ENCODE measurements around the gene WNT9A. TPM values are rescaled to one million over a fixed set of nuclear protein-coding genes. Genes with fewer than 3 reads are reported as not detected.
"Not testable (repeated sequence)": the region's sequence is repeated elsewhere in the genome, so short reads cannot be mapped to it uniquely, and the experiment has no call there.

WNT9A gene
- total RNA-seq, 2 experiments from 2014 or later, result 0.07 to 0.12 TPM

GRCh38 chr1:227970076-227970995 lies 22.6 kb upstream of the WNT9A start:
- H3K27ac Mint-ChIP-seq, POLR2A ChIA-PET, H3K27me3 Mint-ChIP-seq: not testable (repeated sequence)

GRCh38 chr1:227967815-227968214 lies 20.1 kb upstream of the WNT9A start:
- intact Hi-C loops (cut with micrococcal nuclease); POLR2A ChIA-PET; H3K36me3 Mint-ChIP-seq; H3K9me3 Mint-ChIP-seq; H3K27ac Mint-ChIP-seq; H3K4me1 Mint-ChIP-seq (ENCODE audit: low read depth); CTCF ChIA-PET; DNase-seq; H3K27me3 Mint-ChIP-seq; H3K4me3 Mint-ChIP-seq: not testable (repeated sequence)

More at GRCh38 chr1:227970076-227970995, 22.6 kb upstream of the WNT9A start:
- H3K9me3 Mint-ChIP-seq; H3K4me1 Mint-ChIP-seq (ENCODE audit: low read depth); DNase-seq; H3K4me3 Mint-ChIP-seq; CTCF ChIA-PET; intact Hi-C loops (cut with micrococcal nuclease); H3K36me3 Mint-ChIP-seq: not testable (repeated sequence)

GRCh38 chr1:227966733-227967132 lies 19.0 kb upstream of the WNT9A start:
- H3K27me3 Mint-ChIP-seq; CTCF ChIA-PET; H3K4me3 Mint-ChIP-seq; H3K36me3 Mint-ChIP-seq; H3K4me1 Mint-ChIP-seq (ENCODE audit: low read depth); H3K9me3 Mint-ChIP-seq; intact Hi-C loops (cut with micrococcal nuclease); POLR2A ChIA-PET; H3K27ac Mint-ChIP-seq; DNase-seq: not testable (repeated sequence)

- CTCF ChIA-PET, result interaction anchor here (0.6 to 1.1 kb wide), 3 partner anchors 9 to 668 kb away, joined by 3 to 5 read pairs (median 3); no protein-coding TSS in a partner anchor
- H3K4me3 Mint-ChIP-seq, result no peak overlapping the region
- intact Hi-C loops (cut with micrococcal nuclease), result no loop called here
- no peak overlapping the region for H3K27ac Mint-ChIP-seq
- H3K4me1 Mint-ChIP-seq (ENCODE audit: low read depth), result no peaks in the 10 kb centered on the region
- no peaks in the 10 kb centered on the region for H3K36me3 Mint-ChIP-seq
- POLR2A ChIA-PET, result interaction anchor here (0.6 kb wide), 1 partner anchor 430 kb away, joined by 3 read pairs; no protein-coding TSS in a partner anchor
- no peak for DNase-seq
- H3K27me3 Mint-ChIP-seq, result peaks cover 19% of the 10 kb centered on the region
- H3K9me3 Mint-ChIP-seq, result no peaks in the 10 kb centered on the region
These were observed 14.1 kb upstream of the WNT9A start for GRCh38 chr1:227961651-227962466.

GRCh38 chr1:227959325-227959860 lies 11.7 kb upstream of the WNT9A start:
- H3K27ac Mint-ChIP-seq, result no peak overlapping the region
- H3K9me3 Mint-ChIP-seq, result no peaks in the 10 kb centered on the region
- no peak overlapping the region for H3K4me3 Mint-ChIP-seq
- H3K4me1 Mint-ChIP-seq (ENCODE audit: low read depth), result no peaks in the 10 kb centered on the region
- no peak for DNase-seq
- intact Hi-C loops (cut with micrococcal nuclease), result no loop called here
- ChIA-PET CTCF (interaction anchor here (1.0 to 1.4 kb wide), 2 partner anchors 197 to 479 kb away, joined by 3 to 4 read pairs; no protein-coding TSS in a partner anchor), POLR2A (no interaction called here)
- H3K27me3 Mint-ChIP-seq, result peaks cover 24% of the 10 kb centered on the region
- H3K36me3 Mint-ChIP-seq, result no peaks in the 10 kb centered on the region

GRCh38 chr1:227958617-227959324 lies 11.0 kb upstream of the WNT9A start:
- no peak overlapping the region for H3K27ac Mint-ChIP-seq
- H3K4me3 Mint-ChIP-seq, result no peak overlapping the region
- no peaks in the 10 kb centered on the region for H3K36me3 Mint-ChIP-seq
- H3K9me3 Mint-ChIP-seq, result no peaks in the 10 kb centered on the region
- intact Hi-C loops (cut with micrococcal nuclease), result no loop called here
- peaks cover 27% of the 10 kb centered on the region for H3K27me3 Mint-ChIP-seq
- H3K4me1 Mint-ChIP-seq (ENCODE audit: low read depth), result peaks cover 3% of the 10 kb centered on the region
- ChIA-PET CTCF (interaction anchor here (1.0 to 1.4 kb wide), 2 partner anchors 197 to 478 kb away, joined by 3 to 4 read pairs; no protein-coding TSS in a partner anchor), POLR2A (no interaction called here)
- DNase-seq, result no peak

GRCh38 chr1:227955808-227956207 lies 8.1 kb upstream of the WNT9A start:
- intact Hi-C loops (cut with micrococcal nuclease), result loop anchor here (2.0 kb wide), 1 partner anchor 475 kb away; no protein-coding TSS in a partner anchor
- no peak overlapping the region for H3K4me3 Mint-ChIP-seq
- peaks cover 5% of the 10 kb centered on the region for H3K4me1 Mint-ChIP-seq (ENCODE audit: low read depth)
- no peak overlapping the region for H3K27ac Mint-ChIP-seq
- POLR2A ChIA-PET, result no interaction called here
- DNase-seq, result no peak
- peaks cover 25% of the 10 kb centered on the region for H3K27me3 Mint-ChIP-seq
- H3K9me3 Mint-ChIP-seq, result no peaks in the 10 kb centered on the region
- no peaks in the 10 kb centered on the region for H3K36me3 Mint-ChIP-seq
- CTCF ChIA-PET, result interaction anchor here (1.0 to 1.4 kb wide), 2 partner anchors 193 to 475 kb away, joined by 3 read pairs; no protein-coding TSS in a partner anchor

- ChIA-PET POLR2A (interaction anchor here (0.7 kb wide), 1 partner anchor 166 kb away, joined by 3 read pairs; no protein-coding TSS in a partner anchor), CTCF (interaction anchor here (0.6 to 8.2 kb wide), 14 partner anchors 44 to 505 kb away, joined by 3 to 106 read pairs (median 5); no protein-coding TSS in a partner anchor)
- DNase-seq, result no peak
- intact Hi-C loops (cut with micrococcal nuclease), result loop anchor here (2.0 kb wide), 1 partner anchor 474 kb away; no protein-coding TSS in a partner anchor
- H3K27ac Mint-ChIP-seq, result no peak overlapping the region
- no peak overlapping the region for H3K4me3 Mint-ChIP-seq
- peaks cover 5% of the 10 kb centered on the region for H3K4me1 Mint-ChIP-seq (ENCODE audit: low read depth)
- H3K27me3 Mint-ChIP-seq, result peaks cover 22% of the 10 kb centered on the region
- H3K9me3 Mint-ChIP-seq, result no peaks in the 10 kb centered on the region
- no peaks in the 10 kb centered on the region for H3K36me3 Mint-ChIP-seq
These were observed 6.6 kb upstream of the WNT9A start for GRCh38 chr1:227954163-227954850.

- Mint-ChIP-seq H3K27ac (no peak overlapping the region), H3K27me3 (peaks cover 24% of the 10 kb centered on the region), H3K36me3 (no peaks in the 10 kb centered on the region), H3K4me1 (ENCODE audit: low read depth) (peaks cover 9% of the 10 kb centered on the region), H3K9me3 (no peaks in the 10 kb centered on the region), H3K4me3 (no peak overlapping the region)
- intact Hi-C loops (cut with micrococcal nuclease), result no loop called here
- ChIA-PET POLR2A (interaction anchor here (0.6 kb wide), 1 partner anchor 1545 kb away, joined by 3 read pairs; the partner anchor contains the start of gene PARP1), CTCF (interaction anchor here (0.6 to 8.2 kb wide), 16 partner anchors 8 to 472 kb away, joined by 3 to 106 read pairs (median 4); partner anchors contain the start of gene ZNF678)
- DNase-seq, result no peak
These were observed 5.3 kb upstream of the WNT9A start for GRCh38 chr1:227953022-227953412.

GRCh38 chr1:227952374-227953021 lies 4.8 kb upstream of the WNT9A start:
- Mint-ChIP-seq H3K27ac (no peak overlapping the region), H3K4me1 (ENCODE audit: low read depth) (peaks cover 9% of the 10 kb centered on the region), H3K36me3 (no peaks in the 10 kb centered on the region), H3K27me3 (peaks cover 20% of the 10 kb centered on the region), H3K4me3 (no peak overlapping the region), H3K9me3 (no peaks in the 10 kb centered on the region)
- no peak for DNase-seq
- CTCF ChIA-PET, result interaction anchor here (0.6 to 8.2 kb wide), 7 partner anchors 9 to 1982 kb away, joined by 3 to 106 read pairs (median 3); no protein-coding TSS in a partner anchor
- intact Hi-C loops (cut with micrococcal nuclease), result no loop called here
- POLR2A ChIA-PET, result no interaction called here
